ENCODE data around the gene PWWP2A.
A peak's percentile ranks its signal among the peaks of the same experiment; 100 is the strongest.
"Not testable (repeated sequence)": the region's sequence is repeated elsewhere in the genome, so short reads cannot be mapped to it uniquely, and the experiment has no call there.

The PWWP2A gene

DNA sequence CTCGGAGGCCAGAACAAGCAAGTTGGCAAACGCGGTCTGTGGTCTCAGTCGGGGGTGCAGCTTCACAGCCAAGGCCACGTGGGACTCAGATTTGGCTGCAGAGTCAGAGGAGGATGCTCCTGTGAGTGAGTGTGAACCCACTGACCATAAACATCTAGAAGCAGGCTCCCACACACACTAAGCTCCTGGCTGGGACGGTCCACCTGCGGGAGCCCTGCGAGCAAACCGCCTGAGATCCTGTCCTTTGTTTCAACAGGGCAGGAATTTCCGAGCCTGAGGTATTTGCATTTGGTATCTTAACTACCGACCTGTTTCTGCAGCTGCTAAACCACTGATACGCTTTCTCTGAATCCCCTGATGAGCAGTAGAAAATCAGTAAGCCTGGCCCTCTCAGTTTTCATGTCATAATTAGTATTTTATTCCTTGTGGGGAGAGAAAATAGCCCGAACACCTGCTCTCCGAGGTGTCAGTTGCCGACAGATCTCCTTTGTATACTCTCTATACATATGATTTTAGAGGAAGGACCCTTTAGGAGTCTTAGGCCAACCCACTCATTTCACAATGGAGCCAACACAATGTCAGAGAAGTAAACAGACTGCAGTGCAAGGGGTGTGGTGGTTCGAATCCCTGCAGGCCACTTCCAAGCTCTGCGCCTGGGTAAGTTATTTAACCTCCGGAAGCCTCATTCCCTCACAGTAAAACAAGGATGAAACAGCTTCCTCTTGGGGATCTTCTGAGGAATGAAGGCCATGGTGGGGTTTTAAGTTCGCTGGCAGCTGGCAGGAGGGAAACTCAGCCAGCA lies 40.9 kb upstream of the PWWP2A start:
- Histone ChIP-seq H3K36me3 (ENCODE audit: control insufficient read depth, insufficient read depth, low read length) (no peaks in the 10 kb centered on the region), H3K4me1 (ENCODE audit: control insufficient read depth, insufficient read depth, low read length) (peaks cover 6% of the 10 kb centered on the region; the same call in 1 of the 2 replicates), H3K27me3 (ENCODE audit: control insufficient read depth, insufficient read depth, low read length) (no peaks in the 10 kb centered on the region), H3K9me3 (ENCODE audit: control insufficient read depth, insufficient read depth, low read length) (no peaks in the 10 kb centered on the region), H3K27ac (ENCODE audit: low read length) (no peak overlapping the region), H3K4me3 (ENCODE audit: low read length) (no peak overlapping the region)
- WGBS (ENCODE audit: insufficient coverage, insufficient read length), result no CpG with 5 or more reads among the region's 19 CpGs
- peak; percentile 64 for DNase-seq (ENCODE audit: low read depth, low spot score)

DNA sequence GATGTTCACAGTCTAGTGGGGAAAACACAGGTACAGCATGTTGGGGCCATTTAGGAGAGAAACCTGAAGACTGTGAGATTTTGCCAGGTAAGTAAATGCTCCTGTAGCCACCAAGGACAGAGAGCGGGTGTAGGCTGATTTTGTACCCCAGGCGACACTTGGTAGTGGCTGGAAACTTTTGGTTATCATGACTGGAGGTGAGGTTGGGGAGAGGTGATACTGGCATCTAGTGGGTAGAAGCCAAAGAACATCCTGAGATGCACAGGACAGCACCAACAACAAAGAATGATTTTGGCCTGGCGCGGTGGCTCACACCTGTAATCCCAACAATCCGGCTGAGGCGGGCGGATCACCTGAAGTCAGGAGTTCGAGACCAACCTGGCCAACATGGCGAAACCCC lies 38.8 kb upstream of the PWWP2A start:
- H3K27ac ChIP-seq (ENCODE audit: low read length), result no peak overlapping the region
- H3K9me3 ChIP-seq (ENCODE audit: control insufficient read depth, insufficient read depth, low read length), result no peaks in the 10 kb centered on the region
- H3K36me3 ChIP-seq (ENCODE audit: control insufficient read depth, insufficient read depth, low read length), result no peaks in the 10 kb centered on the region
- no CpG with 5 or more reads among the region's 9 CpGs for WGBS (ENCODE audit: insufficient coverage, insufficient read length)
- no peak for DNase-seq (ENCODE audit: low read depth, low spot score)
- H3K4me3 ChIP-seq (ENCODE audit: low read length), result no peak overlapping the region
- peaks cover 3% of the 10 kb centered on the region; the same call in 1 of the 2 replicates for H3K4me1 ChIP-seq (ENCODE audit: control insufficient read depth, insufficient read depth, low read length)
- no peaks in the 10 kb centered on the region for H3K27me3 ChIP-seq (ENCODE audit: control insufficient read depth, insufficient read depth, low read length)

GRCh38 chr5:160155017-160155750 lies 35.9 kb upstream of the PWWP2A start:
- WGBS (ENCODE audit: insufficient coverage, insufficient read length), result no CpG with 5 or more reads among the region's 6 CpGs
- H3K4me3 ChIP-seq (ENCODE audit: low read length), result no peak overlapping the region
- no peaks in the 10 kb centered on the region for H3K27me3 ChIP-seq (ENCODE audit: control insufficient read depth, insufficient read depth, low read length)
- H3K9me3 ChIP-seq (ENCODE audit: control insufficient read depth, insufficient read depth, low read length), result no peaks in the 10 kb centered on the region
- no peak for DNase-seq (ENCODE audit: low read depth, low spot score)
- H3K4me1 ChIP-seq (ENCODE audit: control insufficient read depth, insufficient read depth, low read length), result no peaks in the 10 kb centered on the region
- H3K36me3 ChIP-seq (ENCODE audit: control insufficient read depth, insufficient read depth, low read length), result no peaks in the 10 kb centered on the region
- H3K27ac ChIP-seq (ENCODE audit: low read length), result no peak overlapping the region

DNA sequence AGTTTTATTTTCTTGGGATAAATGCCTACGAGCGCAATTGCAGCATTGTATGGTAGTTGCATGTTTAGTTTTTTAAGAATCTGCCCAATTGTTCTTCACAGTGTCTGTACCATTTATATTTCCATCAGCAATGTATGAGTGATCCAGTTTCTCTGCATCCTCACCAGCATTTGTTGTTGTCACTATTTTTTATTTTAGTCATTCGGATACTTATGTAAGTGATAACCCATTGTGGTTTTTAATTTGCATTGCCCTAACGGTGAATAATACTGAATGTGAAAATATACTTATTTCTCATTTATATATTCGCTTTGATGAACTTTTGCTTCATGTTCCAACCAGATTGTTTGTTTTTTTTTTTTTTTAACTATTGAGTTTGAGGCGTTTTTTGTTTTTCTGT lies 33.7 kb upstream of the PWWP2A start:
- no peak overlapping the region for H3K27ac ChIP-seq (ENCODE audit: low read length)
- no peak overlapping the region for H3K4me3 ChIP-seq (ENCODE audit: low read length)
- H3K36me3 ChIP-seq (ENCODE audit: control insufficient read depth, insufficient read depth, low read length), result no peaks in the 10 kb centered on the region
- no peak for DNase-seq (ENCODE audit: low read depth, low spot score)
- no peaks in the 10 kb centered on the region for H3K27me3 ChIP-seq (ENCODE audit: control insufficient read depth, insufficient read depth, low read length)
- no peaks in the 10 kb centered on the region for H3K9me3 ChIP-seq (ENCODE audit: control insufficient read depth, insufficient read depth, low read length)
- no CpG with 5 or more reads among the region's 6 CpGs for WGBS (ENCODE audit: insufficient coverage, insufficient read length)
- no peaks in the 10 kb centered on the region for H3K4me1 ChIP-seq (ENCODE audit: control insufficient read depth, insufficient read depth, low read length)

- no CpG with 5 or more reads among the region's 1 CpG for WGBS (ENCODE audit: insufficient coverage, insufficient read length)
- Histone ChIP-seq H3K27ac (ENCODE audit: low read length) (no peak overlapping the region), H3K9me3 (ENCODE audit: control insufficient read depth, insufficient read depth, low read length) (no peaks in the 10 kb centered on the region), H3K4me1 (ENCODE audit: control insufficient read depth, insufficient read depth, low read length) (no peaks in the 10 kb centered on the region), H3K36me3 (ENCODE audit: control insufficient read depth, insufficient read depth, low read length) (no peaks in the 10 kb centered on the region), H3K27me3 (ENCODE audit: control insufficient read depth, insufficient read depth, low read length) (no peaks in the 10 kb centered on the region), H3K4me3 (ENCODE audit: low read length) (no peak overlapping the region)
- DNase-seq (ENCODE audit: low read depth, low spot score), result no peak
Measured at GRCh38 chr5:160152287-160152686, 33.0 kb upstream of the PWWP2A start.

- Histone ChIP-seq H3K9me3 (ENCODE audit: control insufficient read depth, insufficient read depth, low read length) (no peaks in the 10 kb centered on the region), H3K27me3 (ENCODE audit: control insufficient read depth, insufficient read depth, low read length) (no peaks in the 10 kb centered on the region), H3K27ac (ENCODE audit: low read length) (no peak overlapping the region), H3K4me1 (ENCODE audit: control insufficient read depth, insufficient read depth, low read length) (no peaks in the 10 kb centered on the region), H3K36me3 (ENCODE audit: control insufficient read depth, insufficient read depth, low read length) (no peaks in the 10 kb centered on the region), H3K4me3 (ENCODE audit: low read length) (no peak overlapping the region)
- DNase-seq (ENCODE audit: low read depth, low spot score), result no peak
- WGBS (ENCODE audit: insufficient coverage, insufficient read length), result no CpG with 5 or more reads among the region's 3 CpGs
Measured at GRCh38 chr5:160151017-160151416, 31.8 kb upstream of the PWWP2A start.

GRCh38 chr5:160150381-160150780 lies 31.1 kb upstream of the PWWP2A start:
- DNase-seq (ENCODE audit: low read depth, low spot score), result no peak
- Histone ChIP-seq H3K27me3 (ENCODE audit: control insufficient read depth, insufficient read depth, low read length) (no peaks in the 10 kb centered on the region), H3K36me3 (ENCODE audit: control insufficient read depth, insufficient read depth, low read length) (no peaks in the 10 kb centered on the region), H3K9me3 (ENCODE audit: control insufficient read depth, insufficient read depth, low read length) (no peaks in the 10 kb centered on the region), H3K4me3 (ENCODE audit: low read length) (no peak overlapping the region), H3K4me1 (ENCODE audit: control insufficient read depth, insufficient read depth, low read length) (no peaks in the 10 kb centered on the region), H3K27ac (ENCODE audit: low read length) (no peak overlapping the region)
- no CpG with 5 or more reads among the region's 3 CpGs for WGBS (ENCODE audit: insufficient coverage, insufficient read length)

DNA sequence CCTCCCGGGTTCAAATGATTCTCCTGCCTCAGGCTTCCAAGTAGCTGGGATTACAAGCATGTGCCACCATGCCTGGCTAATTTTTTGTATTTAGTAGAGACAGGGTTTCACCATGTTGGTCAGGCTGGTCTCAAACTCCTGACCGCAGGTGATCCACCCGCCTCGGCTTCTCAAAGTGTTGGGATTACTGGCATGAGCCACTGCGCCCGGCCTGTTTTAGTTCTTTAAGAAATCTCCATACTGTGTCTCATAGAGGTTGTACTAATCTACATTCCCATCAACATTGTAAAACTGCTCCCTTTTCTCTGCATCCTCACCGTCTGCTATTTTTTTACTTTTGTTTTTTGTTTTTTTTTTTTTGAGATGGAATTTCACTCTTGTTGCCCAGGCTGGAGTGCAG lies 25.2 kb upstream of the PWWP2A start:
- not testable (repeated sequence) for H3K9me3 ChIP-seq (ENCODE audit: control insufficient read depth, insufficient read depth, low read length); H3K27me3 ChIP-seq (ENCODE audit: control insufficient read depth, insufficient read depth, low read length); H3K4me1 ChIP-seq (ENCODE audit: control insufficient read depth, insufficient read depth, low read length); DNase-seq (ENCODE audit: low read depth, low spot score); H3K27ac ChIP-seq (ENCODE audit: low read length); H3K36me3 ChIP-seq (ENCODE audit: control insufficient read depth, insufficient read depth, low read length); H3K4me3 ChIP-seq (ENCODE audit: low read length)
- no CpG with 5 or more reads among the region's 7 CpGs for WGBS (ENCODE audit: insufficient coverage, insufficient read length)

GRCh38 chr5:160134332-160134731 lies 15.1 kb upstream of the PWWP2A start:
- Histone ChIP-seq H3K4me1 (ENCODE audit: control insufficient read depth, insufficient read depth, low read length) (no peaks in the 10 kb centered on the region), H3K4me3 (ENCODE audit: low read length) (no peak overlapping the region), H3K9me3 (ENCODE audit: control insufficient read depth, insufficient read depth, low read length) (no peaks in the 10 kb centered on the region), H3K27me3 (ENCODE audit: control insufficient read depth, insufficient read depth, low read length) (no peaks in the 10 kb centered on the region), H3K36me3 (ENCODE audit: control insufficient read depth, insufficient read depth, low read length) (no peaks in the 10 kb centered on the region), H3K27ac (ENCODE audit: low read length) (no peak overlapping the region)
- WGBS (ENCODE audit: insufficient coverage, insufficient read length), result no CpG with 5 or more reads among the region's 1 CpG
- DNase-seq (ENCODE audit: low read depth, low spot score), result no peak

GRCh38 chr5:160133918-160134304 lies 14.7 kb upstream of the PWWP2A start:
- WGBS (ENCODE audit: insufficient coverage, insufficient read length), result no CpG with 5 or more reads among the region's 7 CpGs
- Histone ChIP-seq H3K36me3 (ENCODE audit: control insufficient read depth, insufficient read depth, low read length) (no peaks in the 10 kb centered on the region), H3K4me3 (ENCODE audit: low read length) (no peak overlapping the region), H3K27ac (ENCODE audit: low read length) (no peak overlapping the region), H3K9me3 (ENCODE audit: control insufficient read depth, insufficient read depth, low read length) (no peaks in the 10 kb centered on the region), H3K27me3 (ENCODE audit: control insufficient read depth, insufficient read depth, low read length) (no peaks in the 10 kb centered on the region), H3K4me1 (ENCODE audit: control insufficient read depth, insufficient read depth, low read length) (no peaks in the 10 kb centered on the region)
- DNase-seq (ENCODE audit: low read depth, low spot score), result no peak

Measured in iPS DF 6.9 (cell line).